ENCODE measurements around the gene RBKS.
"Not testable (repeated sequence)": the region's sequence is repeated elsewhere in the genome, so short reads cannot be mapped to it uniquely, and the experiment has no call there.

Gene RBKS

DNA sequence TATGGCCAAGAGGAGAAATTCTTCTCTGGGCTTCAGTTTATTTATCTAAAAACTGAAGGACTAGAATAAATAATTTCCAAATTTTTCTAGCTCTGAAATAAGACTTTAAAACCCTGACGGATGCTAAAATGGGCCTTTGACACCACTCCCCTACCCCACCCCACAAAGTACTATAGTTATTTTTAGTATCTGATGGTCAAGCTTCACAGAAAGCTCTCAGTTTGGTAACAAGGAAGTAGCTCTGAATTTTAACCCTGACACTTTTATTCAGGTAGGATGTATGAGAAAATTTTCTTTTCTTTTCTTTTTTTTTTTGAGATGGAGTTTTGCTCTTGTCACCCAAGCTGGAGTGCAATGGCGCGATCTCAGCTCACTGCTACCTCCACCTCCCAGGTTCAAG is 2.4 kb downstream of the RBKS start:
- TF ChIP-seq, protein P1, sequence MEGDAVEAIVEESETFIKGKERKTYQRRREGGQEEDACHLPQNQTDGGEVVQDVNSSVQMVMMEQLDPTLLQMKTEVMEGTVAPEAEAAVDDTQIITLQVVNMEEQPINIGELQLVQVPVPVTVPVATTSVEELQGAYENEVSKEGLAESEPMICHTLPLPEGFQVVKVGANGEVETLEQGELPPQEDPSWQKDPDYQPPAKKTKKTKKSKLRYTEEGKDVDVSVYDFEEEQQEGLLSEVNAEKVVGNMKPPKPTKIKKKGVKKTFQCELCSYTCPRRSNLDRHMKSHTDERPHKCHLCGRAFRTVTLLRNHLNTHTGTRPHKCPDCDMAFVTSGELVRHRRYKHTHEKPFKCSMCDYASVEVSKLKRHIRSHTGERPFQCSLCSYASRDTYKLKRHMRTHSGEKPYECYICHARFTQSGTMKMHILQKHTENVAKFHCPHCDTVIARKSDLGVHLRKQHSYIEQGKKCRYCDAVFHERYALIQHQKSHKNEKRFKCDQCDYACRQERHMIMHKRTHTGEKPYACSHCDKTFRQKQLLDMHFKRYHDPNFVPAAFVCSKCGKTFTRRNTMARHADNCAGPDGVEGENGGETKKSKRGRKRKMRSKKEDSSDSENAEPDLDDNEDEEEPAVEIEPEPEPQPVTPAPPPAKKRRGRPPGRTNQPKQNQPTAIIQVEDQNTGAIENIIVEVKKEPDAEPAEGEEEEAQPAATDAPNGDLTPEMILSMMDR (IDR thresholded peaks at IDR 0.05; ENCODE audit: control insufficient read depth, extremely low read depth, insufficient read depth) = no peak
- H3K4me3 ChIP-seq (ENCODE audit: low read depth, low read length) = no peak overlapping the region
- DNase-seq (ENCODE audit: low read depth) = no peak

DNA sequence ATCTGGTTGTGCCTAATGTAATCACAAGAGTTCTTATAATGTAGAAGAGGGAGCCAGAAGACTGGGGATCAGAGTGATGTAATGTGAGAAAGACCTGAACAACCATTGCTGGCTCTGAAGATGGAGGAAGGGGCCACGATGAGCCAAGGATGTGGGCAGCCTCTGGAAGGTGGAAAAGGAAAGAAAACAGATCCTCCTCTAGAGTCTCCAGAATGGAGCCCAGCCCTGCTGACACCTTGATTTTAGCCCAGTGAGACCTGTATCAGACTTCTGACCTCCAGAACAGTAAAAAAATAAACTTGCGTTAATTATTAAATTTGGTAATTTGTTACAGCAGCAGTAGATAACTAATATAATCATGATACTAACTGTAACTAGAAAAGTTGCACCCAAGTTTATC is 3.1 kb downstream of the RBKS start:
- no peak overlapping the region for H3K4me3 ChIP-seq (ENCODE audit: low read depth, low read length)
- TF ChIP-seq, protein P1 (IDR thresholded peaks at IDR 0.05; ENCODE audit: control insufficient read depth, extremely low read depth, insufficient read depth) = no peak
- DNase-seq (ENCODE audit: low read depth) = no peak

DNA sequence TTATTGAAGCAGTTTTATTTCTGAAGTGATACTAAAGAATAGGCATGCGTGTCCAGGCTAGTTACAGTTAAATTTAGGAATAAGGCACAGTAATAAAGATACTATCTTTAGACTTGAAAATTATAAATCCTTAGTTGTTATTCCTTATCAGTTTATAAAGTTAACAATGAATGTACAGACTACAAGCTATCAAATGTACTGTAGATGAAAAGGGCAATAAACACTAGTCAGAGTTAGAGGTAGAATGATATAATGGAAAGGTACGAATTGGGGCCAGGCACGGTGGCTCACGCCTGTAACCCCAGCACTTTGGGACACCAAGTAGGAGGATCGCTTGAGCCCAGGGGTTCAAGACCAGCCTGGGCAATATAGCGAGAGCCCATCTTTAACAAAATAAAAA is 3.9 kb downstream of the RBKS start:
- no peak for DNase-seq (ENCODE audit: low read depth)
- no peak overlapping the region for H3K4me3 ChIP-seq (ENCODE audit: low read depth, low read length)
- TF ChIP-seq, protein P1 (IDR thresholded peaks at IDR 0.05; ENCODE audit: control insufficient read depth, extremely low read depth, insufficient read depth) = no peak

DNA sequence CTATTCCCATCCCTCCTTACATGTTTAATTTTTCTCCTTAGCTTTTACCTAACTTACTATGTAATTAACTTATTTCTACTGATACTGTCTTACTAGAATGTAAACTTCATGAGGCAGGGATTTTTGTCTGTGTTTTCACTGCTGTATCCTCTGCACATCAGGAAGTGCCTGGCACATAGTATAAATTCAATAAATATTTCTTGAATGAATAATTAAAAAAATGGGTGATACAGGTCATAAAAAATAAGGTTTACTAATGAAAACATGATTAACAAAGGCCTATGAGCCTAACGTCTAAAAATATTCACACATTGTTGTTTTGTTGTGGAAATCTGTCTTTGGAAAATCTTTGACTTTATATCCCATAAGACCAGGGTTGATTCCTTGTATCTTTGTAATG is 4.5 kb downstream of the RBKS start:
- DNase-seq (ENCODE audit: low read depth) = no peak
- H3K4me3 ChIP-seq (ENCODE audit: low read depth, low read length) = no peak overlapping the region
- TF ChIP-seq, protein P1 (IDR thresholded peaks at IDR 0.05; ENCODE audit: control insufficient read depth, extremely low read depth, insufficient read depth) = no peak

DNA sequence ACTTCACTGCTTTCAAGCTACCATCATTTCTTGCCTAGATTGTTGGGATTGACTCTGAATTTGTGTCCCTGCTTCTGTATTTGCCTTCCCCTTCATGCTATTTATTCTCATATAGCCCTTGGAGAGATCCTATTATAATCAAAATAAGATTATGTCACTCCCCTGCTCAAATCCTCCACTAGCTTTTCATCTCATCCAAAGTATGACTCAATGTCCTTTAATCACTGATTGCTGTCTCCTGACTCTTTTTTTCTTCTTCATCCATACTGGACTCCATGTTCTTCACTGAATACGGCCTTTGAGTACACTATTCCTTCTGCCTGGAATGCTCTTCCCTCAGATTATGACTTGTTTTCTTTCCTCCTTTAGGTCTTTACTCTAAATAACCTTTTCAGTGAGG is 5.0 kb downstream of the RBKS start:
- TF ChIP-seq, protein P1 (IDR thresholded peaks at IDR 0.05; ENCODE audit: control insufficient read depth, extremely low read depth, insufficient read depth) = no peak
- DNase-seq (ENCODE audit: low read depth) = no peak
- no peak overlapping the region for H3K4me3 ChIP-seq (ENCODE audit: low read depth, low read length)

DNA sequence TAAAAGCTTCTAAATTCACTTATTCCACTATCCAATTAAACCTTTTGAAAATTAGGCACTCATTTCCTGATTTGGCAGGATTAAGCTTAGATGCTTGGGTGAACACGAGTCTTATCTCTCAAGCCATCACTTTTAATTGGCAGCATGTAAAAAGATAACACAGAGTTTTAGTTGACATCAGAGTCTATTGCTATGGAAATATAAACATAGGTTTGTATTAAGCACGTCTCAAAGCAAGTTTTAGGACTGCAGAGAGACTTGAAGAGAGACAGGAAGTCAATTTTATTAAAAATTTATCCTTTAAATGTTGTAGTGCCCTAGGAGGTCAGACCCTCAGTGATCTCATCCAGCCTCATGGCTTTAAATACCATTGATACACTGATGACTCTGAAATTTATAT is 5.6 kb downstream of the RBKS start:
- no peak for DNase-seq (ENCODE audit: low read depth)
- TF ChIP-seq, protein P1 (IDR thresholded peaks at IDR 0.05; ENCODE audit: control insufficient read depth, extremely low read depth, insufficient read depth) = no peak

DNA sequence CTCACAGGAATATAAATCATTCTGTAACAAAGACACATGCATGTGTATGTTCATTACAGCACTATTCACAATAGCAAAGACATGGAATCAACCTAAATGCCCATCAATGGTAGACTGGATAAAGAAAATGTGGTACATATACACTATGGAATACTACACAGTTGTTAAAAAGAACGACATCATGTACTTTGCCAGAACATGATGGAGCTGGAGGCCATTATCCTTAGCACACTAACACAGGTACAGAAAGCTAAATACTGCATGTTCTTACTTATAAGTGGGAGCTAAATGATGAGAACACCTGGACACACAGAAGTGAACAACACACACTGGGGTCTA is 7.6 kb downstream of the RBKS start:
- not testable (repeated sequence) for DNase-seq (ENCODE audit: low read depth); H3K4me3 ChIP-seq (ENCODE audit: low read depth, low read length)

More for the DNA sequence above, 5.6 kb downstream of the RBKS start:
- H3K4me3 ChIP-seq (ENCODE audit: low read depth, low read length) = no peak overlapping the region

DNA sequence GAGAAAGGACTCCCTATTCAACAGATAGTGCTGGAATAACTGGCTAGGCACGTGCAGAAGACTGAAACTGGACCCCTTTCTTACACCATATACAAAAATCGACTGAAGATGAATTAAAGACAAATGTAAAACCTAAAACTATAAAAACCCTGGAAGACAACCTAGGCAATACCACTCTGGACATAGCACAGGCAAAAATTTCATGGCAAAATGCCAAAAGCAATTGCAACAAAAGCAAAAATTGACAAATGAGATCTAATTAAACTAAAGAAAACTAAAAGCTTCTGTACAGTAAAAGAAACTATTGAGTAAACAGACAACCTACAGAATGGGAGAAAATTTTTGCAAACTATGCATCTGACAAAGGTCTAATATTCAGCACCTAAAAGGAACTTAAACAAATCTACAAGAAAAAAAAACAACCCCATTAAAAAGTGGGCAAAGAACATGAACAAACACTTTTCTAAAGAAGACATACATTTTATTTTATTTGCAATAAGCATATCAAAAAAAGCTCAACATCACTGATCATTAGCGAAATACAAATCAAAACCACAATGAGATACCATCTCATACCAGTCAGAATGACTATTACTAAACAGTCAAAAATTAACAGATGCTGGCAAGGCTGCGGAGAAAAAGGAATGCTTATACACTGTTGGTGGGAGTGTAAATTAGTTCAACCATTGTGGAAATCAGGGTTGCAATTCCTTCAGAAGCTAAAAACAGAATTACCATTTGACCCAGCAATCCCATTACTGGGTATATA is 8.2 kb downstream of the RBKS start:
- not testable (repeated sequence) for H3K4me3 ChIP-seq (ENCODE audit: low read depth, low read length); DNase-seq (ENCODE audit: low read depth)
